OCI-LY7 (cell line): Measurements from ENCODE around the gene PELI2.

Source experiments
- CTCF ChIP-seq: fragments of 200-600 bp; sonication (generic); conservative IDR thresholded peaks from 2 replicates; pipeline ENCODE4 v1.5.1; 2014; ENCODE audit warnings: mild to moderate bottlenecking, antibody characterized with exemption, low read length, moderate library complexity, mixed read lengths
- EZH2phosphoT487 ChIP-seq: fragments of 200-600 bp; sonication (generic); IDR thresholded peaks from 2 replicates; pipeline ENCODE4 v1.6.1; 2018; ENCODE audit warnings: low read depth, borderline replicate concordance, mild to moderate bottlenecking, mixed run types, antibody characterized with exemption, low read length, moderate library complexity, mixed read lengths

- no peak for TF ChIP-seq CTCF
- TF ChIP-seq EZH2phosphoT487 = no peak
Measured at GRCh38 chr14:56149995-56150394, 31.8 kb downstream of the PELI2 start.
